Suppressor macrophage treated with lipopolysaccharide for 4 hours (primary cell): ENCODE measurements around the gene MSANTD4.
"Not testable (repeated sequence)": the region's sequence is repeated elsewhere in the genome, so short reads cannot be mapped to it uniquely, and the experiment has no call there.

ENCODE experiments used
- DNase-seq: peaks from one replicate; pipeline ENCODE4 v3.0.0-alpha.2; 2020

The MSANTD4 gene

GRCh38 chr11:106021967-106022794 lies at the start of gene MSANTD4:
MSANTD4 (minus strand) TSS chr11:106022240; CDS start chr11:106010917, 11,323 bp downstream.
- peak; percentile 98 for DNase-seq

DNA sequence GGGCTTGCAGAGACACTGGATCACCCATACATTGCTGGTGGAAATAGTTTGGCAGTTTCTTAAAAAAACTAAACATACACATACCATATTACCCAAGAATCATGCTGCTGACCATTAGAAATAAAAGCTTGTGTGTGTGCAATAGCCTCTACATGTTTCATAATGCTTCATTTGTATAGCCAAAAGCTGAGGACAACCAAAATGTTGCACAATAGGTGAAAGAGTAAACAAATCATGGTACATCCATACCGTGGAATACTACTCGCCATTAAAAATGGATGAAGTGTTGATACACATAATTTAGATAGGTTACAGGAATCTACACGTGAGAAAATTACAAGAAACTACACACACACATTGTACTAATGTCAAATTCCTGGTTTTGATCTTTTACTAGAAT lies 48.6 kb upstream of the MSANTD4 start:
- peak; percentile 4 for DNase-seq

- DNase-seq, result no peak
Observed at GRCh38 chr11:106063009-106063408, 41.0 kb upstream of the MSANTD4 start.

DNA sequence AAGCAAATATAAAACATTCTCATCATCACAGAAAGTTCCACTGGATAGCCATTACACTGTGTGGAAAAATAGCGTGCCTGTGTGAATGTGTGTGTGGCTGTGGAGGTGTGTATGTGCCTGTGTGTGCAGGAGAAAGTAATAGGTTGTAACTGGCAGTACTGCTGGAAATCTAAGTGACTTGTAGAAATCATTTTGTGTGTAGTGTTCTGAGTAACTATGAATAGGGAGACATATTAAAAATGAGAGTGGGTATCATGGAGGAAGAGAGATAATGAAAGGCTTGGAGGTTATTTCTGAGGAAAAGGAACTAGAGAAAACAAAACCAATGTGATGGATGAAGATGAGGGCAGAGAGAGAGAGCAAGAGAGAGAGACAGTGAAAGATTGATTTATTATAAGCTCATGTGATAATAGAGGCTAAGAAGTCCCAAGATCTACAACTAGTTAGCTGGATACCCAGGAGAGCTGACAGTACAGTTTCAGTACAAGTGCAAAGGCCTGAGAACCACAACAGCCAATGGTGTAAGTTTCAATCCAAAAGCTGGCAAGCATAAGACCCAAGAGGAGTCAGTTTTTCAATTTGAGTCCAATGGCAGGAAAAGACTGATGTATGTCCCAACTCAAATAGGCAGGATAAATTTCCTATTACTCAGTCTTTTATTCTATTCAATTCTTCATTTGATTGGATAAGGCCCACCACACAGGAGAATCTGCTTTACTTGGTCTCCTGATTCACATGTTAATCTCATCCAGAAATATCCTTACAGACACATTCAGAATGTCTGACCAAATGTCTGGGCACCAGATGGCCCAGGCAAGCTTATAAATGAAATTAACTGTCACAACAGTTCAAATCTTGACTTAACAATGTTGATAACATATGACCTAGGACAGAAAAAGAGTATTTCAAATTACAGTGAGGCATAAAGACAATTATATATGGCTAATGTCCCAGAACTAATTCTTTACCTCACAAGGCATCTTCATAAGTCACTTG lies 40.2 kb upstream of the MSANTD4 start:
- DNase-seq, result no peak

DNA sequence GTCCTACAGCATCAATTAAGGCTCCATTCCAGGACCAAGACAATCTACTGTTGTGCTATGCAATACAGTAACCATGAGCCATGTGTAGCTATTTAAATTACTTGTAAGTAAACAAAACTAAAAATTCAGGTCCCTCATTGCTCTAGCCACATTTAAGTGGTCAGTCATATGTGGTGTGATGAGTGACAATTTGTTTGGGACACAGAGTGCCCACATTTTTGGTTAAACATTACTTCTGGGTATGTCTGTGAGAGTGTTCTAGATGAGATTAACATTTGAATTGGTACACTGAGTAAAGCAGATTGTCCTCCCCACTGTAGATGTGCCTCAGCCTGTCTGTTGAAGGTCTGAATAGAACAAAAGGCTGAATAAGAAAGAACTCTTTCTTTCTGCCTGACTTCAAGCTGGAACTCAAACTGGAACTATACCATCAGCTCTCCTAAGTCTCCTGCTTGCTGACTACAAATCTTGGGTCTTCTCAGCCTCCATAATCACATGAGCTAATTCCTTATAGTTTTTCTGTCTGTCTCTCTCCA lies 39.3 kb upstream of the MSANTD4 start:
- no peak for DNase-seq

DNA sequence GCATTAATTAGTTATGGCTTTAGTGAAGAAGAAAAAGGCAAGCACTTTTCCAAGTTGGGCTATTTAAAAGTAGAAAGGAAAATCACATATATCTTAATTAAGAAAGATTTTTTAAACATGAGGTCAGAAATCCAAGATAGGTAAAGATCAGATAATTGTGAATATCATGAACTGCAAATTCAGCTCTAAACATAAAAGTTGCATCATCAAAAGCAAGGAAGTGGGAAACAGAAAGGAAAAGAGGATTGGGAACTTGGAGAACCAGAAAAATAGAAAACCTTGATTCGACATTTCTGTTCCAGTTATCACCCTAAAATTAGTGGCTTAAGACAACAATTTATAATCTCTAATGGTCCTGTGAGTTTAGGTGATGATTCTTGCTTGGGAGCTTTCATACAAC lies 37.6 kb upstream of the MSANTD4 start:
- DNase-seq, result peak; percentile 7

GRCh38 chr11:106058377-106058776 lies 36.3 kb upstream of the MSANTD4 start:
- DNase-seq, result not testable (repeated sequence)

GRCh38 chr11:106051103-106051502 lies 29.1 kb upstream of the MSANTD4 start:
- DNase-seq, result no peak

GRCh38 chr11:106049727-106050476 lies 27.9 kb upstream of the MSANTD4 start:
- DNase-seq, result no peak

GRCh38 chr11:106047631-106048030 lies 25.6 kb upstream of the MSANTD4 start:
- DNase-seq, result no peak

GRCh38 chr11:106043540-106043939 lies 21.5 kb upstream of the MSANTD4 start:
- no peak for DNase-seq

DNA sequence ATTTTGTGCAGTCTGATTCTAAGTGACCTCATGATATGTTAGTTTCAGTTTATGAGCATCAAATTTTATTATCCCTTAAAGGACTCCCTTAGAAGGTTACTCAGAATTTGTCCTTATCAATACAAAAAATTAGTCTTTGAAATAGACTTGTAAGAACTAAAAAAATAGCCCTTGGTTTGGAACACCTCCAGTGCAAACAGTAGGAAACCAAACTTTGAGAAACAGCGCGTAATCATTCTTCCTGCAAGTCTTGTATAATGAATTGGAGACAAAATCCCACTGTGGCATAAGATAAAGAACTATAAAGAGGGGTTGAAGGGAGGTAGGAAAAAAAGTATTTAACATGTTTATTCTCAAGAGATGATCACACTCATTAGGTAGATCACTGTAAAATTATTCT lies 10.8 kb upstream of the MSANTD4 start:
- no peak for DNase-seq

DNA sequence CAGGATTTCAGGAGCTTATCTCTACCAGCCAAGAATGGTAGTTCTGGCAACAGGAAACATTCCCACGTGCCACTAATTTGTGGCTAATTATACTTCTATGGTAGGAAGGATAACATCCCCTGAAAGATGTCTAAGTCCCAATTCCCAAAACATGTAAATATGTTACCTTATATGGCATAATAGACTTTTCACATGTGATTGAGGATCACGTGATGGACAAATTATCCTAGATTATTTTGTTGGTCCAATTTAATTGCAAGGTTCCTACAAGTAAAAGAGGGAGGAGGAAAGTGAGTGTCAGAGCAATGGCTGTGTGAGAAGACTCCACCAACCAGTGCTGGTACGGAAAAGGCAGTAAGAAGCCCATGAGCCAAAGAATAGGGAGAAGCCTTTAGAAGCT lies 9.9 kb upstream of the MSANTD4 start:
- DNase-seq, result no peak

GRCh38 chr11:106031202-106031810 lies 9.3 kb upstream of the MSANTD4 start:
- no peak for DNase-seq

DNA sequence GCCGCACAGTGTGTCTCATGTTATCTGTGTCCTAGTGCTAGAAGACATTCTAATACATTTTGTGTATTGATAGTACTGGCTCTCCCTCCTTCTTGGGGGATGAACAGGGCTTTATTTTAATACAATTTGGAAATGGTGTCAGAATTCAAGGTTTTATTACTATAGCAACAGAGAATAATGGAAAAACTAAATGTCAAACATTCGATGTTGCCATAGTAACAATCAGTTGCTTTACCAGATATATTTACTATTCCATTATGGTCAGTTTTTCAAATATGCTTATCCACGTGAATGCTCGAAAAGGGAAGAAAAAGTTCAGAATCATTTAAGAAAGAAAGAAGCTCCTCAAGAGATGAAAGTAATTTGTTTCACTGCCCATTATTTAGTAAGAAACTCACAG lies 8.6 kb upstream of the MSANTD4 start:
- no peak for DNase-seq

DNA sequence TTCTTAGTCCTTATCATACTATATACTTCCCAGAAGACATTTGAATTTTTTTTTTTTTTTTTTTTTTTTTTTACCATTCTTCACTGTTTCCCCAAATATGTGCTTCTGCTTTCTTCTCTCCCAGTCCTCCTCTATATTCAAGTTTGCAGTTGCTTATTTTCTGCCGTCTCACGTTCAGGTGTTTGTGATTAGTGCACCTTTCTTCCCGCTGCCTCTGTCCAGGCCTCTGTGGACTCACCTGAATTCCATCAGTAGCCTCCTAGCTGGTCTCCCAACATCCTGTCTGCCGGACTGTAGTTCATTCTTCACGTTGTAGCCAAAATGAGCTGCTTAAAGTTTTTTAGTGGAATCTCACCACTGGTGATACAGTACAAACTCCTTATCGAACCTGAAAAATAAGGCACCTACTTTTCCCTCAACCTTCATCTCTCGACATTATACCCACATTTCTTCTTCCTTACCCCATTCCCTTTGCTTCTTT lies 795 bp upstream of the MSANTD4 start:
- no peak for DNase-seq

GRCh38 chr11:106021181-106021966 lies 666 bp downstream of the MSANTD4 start:
- peak; percentile 76 for DNase-seq

DNA sequence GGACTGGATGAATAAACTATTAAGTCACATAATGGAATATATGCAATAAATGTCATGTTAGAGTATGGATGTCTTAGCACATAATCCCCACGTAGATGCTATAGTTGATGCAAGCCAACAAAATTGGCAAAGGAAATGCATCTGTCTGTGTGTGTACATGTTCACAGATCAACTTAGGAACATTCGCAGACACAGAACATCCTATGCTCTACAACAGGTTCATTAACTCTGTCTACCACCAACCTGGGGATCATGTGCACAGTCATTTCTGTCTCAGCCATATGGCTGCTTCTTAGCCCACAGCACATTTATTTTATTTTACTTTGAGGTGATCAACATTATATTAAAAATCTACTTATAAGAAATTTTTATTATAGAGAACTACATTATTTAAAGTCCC lies 4.9 kb downstream of the MSANTD4 start:
- DNase-seq, result no peak

DNA sequence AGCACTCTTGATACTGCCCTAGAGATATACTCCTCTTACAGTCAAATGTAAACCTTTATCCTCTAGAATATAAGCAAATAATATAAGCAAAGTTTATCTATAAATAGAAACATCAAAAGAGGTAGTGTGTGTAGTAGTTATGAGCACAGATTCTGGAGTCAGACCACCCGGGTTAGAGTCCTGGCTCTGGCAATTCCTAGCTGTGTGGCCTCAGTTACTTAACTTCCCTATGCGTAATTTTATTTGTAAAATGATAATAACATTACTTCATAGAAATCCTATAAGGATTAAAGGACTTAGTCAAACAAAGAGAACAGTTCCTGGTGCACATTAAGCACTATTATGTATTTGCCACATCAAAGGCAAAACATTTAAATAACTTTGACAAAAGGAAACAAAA lies 7.0 kb downstream of the MSANTD4 start:
- DNase-seq, result no peak

DNA sequence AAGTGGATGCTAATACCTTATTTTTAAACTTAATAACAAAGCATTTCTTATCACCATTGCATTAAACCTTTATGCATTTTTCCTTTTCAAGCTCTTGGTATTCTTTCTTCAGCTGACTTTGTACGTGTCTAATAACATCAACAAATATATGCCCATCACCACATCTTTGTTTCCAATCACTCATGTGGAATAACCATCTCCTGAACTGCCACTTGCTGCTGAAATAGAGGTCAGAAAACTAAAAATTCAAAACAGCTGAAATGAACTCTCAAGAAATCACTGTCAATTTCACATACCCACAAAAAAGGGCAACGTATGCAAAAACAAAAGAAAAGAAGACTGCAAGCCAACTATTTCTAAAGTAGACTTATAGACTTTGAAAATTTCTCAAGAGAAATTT lies 7.4 kb downstream of the MSANTD4 start:
- no peak for DNase-seq

DNA sequence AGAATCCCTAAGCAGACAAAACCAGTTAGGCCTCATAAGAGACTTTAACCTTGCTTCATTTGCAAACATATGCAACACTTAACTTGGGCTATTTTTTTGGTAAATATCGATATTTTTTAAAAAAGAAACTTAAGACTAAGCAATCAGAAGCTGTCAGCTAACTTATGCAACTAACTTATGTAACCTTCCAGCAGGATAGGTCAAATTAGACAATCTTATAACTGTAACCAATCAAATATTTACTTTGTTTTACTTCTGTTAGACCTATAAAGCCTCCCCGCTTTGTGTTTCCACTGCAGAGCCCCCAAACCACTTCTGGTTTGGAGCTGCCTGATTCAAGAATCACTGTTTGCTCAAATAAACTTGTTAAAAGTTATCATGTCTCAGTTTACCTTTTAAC lies 8.0 kb downstream of the MSANTD4 start:
- no peak for DNase-seq
